ENCODE measurements around the gene CFAP92. TPM values are rescaled to one million over a fixed set of nuclear protein-coding genes. Genes with fewer than 3 reads are reported as not detected.
"Not testable (repeated sequence)": the region's sequence is repeated elsewhere in the genome, so short reads cannot be mapped to it uniquely, and the experiment has no call there.

Gene CFAP92
- polyA plus RNA-seq, 3 donors, result 0.95 to 1.9 (median 1.6) TPM

GRCh38 chr3:128965818-128966217 is 28.1 kb downstream of the CFAP92 start:
- DNase-seq (ENCODE audit: extremely low read depth in 1 of 11, low read depth in 9 of 11, low spot score in 4 of 11), result no peak

DNA sequence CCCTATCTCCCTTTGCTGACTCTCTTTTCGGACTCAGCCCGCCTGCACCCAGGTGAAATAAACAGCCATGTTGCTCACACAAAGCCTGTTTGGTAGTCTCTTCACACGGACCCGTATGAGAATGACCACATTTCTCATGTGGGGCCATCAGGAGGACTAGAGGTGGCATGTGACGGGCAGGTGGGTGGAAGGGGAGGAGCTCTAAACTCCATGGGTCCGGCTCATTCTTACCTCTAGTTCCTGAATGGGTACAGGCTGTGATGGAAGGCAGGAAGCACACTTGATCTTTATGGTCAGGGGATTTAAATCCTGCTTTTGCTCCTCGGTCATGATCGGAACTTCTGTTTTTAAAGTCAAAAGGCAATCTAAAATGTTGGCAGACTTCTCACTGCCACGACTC is 28.6 kb downstream of the CFAP92 start:
- no peak for DNase-seq (ENCODE audit: extremely low read depth in 1 of 11, low read depth in 9 of 11, low spot score in 4 of 11)

DNA sequence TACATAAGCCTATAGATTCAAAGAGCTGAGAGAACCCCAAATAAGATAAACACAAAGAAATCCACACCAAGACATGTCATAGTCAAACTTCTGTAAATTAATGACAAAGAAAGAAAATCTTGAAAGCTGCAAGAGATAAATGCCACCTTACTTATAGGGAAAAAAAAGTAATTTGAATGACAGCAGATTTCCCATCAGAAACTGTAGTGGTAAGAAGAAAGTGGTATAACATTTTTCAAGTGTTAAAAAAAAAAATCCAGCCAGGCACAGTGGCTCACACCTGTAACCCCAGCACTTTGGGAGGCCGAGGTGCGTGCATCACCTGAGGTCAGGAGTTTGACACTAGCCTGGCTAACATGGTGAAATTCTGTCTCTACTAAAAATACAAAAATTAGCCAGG is 37.4 kb downstream of the CFAP92 start:
- no peak for DNase-seq (ENCODE audit: extremely low read depth in 1 of 11, low read depth in 9 of 11, low spot score in 4 of 11)

GRCh38 chr3:128950223-128950938 is 43.5 kb downstream of the CFAP92 start:
- peak in 1 of 11 donors; percentile 24 for DNase-seq (ENCODE audit: extremely low read depth in 1 of 11, low read depth in 9 of 11, low spot score in 4 of 11)

- no peak for DNase-seq (ENCODE audit: extremely low read depth in 1 of 11, low read depth in 9 of 11, low spot score in 4 of 11)
Observed at GRCh38 chr3:128949158-128949557, 44.7 kb downstream of the CFAP92 start.

- DNase-seq (ENCODE audit: extremely low read depth in 1 of 11, low read depth in 9 of 11, low spot score in 4 of 11), result no peak
Observed at GRCh38 chr3:128946411-128946810, 47.5 kb downstream of the CFAP92 start.

DNA sequence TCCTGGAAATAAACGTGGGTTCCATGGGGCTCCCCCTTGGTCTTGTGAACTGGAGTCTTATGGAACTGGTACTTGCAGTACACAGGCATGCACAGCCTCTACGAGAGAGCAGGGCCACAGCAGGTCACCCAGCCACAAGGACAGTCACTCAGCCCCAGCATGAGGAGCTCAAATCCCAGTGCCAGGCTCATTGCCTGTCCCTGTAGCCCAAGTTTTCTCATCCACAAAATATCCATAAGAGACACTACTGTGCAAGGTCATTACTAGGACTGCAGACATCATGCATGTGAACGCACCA is 48.0 kb downstream of the CFAP92 start:
- no peak for DNase-seq (ENCODE audit: extremely low read depth in 1 of 11, low read depth in 9 of 11, low spot score in 4 of 11)

DNA sequence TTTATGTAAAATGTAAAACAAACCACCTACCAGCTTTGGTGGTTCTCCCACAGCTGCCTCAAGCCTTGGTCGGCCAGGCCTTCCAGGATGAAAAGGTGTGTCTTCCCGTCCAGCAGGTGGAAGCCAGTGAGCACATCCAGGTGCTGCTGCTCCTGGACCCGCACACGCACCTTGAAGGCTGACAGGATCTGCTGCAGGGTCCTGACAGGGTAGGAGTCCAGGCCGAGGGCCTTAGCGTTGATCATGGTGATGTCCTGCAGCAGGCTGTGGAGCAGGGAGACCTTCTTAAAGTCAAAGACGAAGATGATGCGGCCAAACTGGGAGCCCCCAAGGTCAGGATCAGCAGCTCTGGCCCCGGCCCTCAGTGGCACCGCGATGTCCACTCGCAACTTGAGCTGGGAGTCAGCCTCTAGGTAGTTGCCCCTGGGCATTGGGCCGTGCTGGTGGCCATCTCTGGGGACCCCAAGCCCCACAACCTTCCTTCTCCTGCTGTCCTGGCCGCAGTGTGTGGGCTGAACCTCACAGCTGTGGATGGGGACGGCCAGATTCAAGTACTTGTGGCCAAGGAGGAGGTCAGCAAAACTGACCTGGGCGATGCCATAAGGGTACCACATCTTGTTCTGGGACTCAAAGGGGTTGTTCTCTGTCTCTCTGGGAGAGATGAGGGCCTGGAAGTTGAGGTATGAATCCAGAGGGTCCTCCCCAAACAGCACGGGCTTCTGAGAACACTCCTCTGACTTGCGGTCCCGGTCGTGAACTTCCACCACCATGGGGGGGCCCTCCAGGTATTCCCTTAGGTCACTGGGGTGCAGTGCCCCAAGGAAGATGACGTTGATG is 48.6 kb downstream of the CFAP92 start:
- no peak for DNase-seq (ENCODE audit: extremely low read depth in 1 of 11, low read depth in 9 of 11, low spot score in 4 of 11)

DNA sequence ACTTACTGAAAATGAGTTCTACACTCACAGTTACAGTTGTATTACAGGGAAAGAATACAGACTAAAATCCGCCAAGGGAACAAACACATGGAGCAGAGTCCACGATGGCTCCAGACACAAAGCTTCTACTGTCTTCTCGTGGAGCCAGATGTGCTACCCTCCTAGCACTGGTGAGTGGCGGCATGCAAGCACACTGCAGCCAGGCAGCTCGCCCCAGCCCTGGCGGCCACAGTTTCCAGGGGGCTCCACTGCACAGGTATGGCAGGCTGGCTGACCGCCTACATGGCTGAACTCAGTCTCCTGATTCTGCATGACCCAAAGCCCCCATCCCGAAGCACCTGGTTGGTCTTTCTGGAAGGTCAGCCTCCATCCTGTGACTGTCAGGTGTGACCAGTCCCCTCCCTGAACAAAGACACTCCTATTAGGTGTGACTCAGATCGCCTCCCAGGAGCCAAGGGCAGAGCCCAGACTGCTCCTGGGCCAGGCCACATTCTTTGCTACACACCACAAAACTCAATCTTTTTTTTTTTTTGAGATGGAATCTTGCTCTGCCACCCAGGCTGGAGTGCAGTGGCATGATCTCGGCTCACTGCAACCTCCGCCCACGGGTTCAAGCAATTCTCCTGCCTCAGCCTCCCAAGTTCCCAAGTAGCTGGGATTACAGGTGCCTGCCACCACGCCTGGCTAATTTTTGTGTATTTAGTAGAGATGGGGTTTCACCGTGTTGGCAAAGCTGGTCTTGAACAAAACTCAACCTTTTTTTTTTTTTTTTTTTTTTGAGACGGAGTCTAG is 51.5 kb downstream of the CFAP92 start:
- no peak for DNase-seq (ENCODE audit: extremely low read depth in 1 of 11, low read depth in 9 of 11, low spot score in 4 of 11)

DNA sequence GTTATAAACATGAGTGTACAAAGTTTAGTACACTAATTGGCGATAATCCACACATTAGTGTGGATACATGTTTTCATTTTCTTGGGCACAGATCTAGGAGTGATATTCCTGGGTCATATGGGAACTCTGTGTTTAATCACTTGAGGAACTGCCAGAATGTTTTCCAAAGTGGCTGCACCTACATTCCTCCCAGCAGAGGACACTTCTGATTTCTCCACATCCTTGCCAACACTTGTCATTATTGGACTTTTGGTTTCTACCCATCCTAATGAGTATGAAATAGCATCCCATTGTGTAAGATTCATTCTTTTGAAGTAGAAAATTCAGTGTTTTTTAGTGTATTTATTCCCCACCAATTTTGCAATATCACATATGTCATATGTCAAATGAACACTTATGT is 53.6 kb downstream of the CFAP92 start:
- DNase-seq (ENCODE audit: extremely low read depth in 1 of 11, low read depth in 9 of 11, low spot score in 4 of 11), result no peak

- DNase-seq (ENCODE audit: extremely low read depth in 1 of 11, low read depth in 9 of 11, low spot score in 4 of 11), result no peak
Observed at GRCh38 chr3:128936341-128936740, 57.5 kb downstream of the CFAP92 start.

GRCh38 chr3:128935922-128936321 is 58.0 kb downstream of the CFAP92 start:
- no peak for DNase-seq (ENCODE audit: extremely low read depth in 1 of 11, low read depth in 9 of 11, low spot score in 4 of 11)

- no peak for DNase-seq (ENCODE audit: extremely low read depth in 1 of 11, low read depth in 9 of 11, low spot score in 4 of 11)
Observed at GRCh38 chr3:128933922-128934253, 60.0 kb downstream of the CFAP92 start.

DNA sequence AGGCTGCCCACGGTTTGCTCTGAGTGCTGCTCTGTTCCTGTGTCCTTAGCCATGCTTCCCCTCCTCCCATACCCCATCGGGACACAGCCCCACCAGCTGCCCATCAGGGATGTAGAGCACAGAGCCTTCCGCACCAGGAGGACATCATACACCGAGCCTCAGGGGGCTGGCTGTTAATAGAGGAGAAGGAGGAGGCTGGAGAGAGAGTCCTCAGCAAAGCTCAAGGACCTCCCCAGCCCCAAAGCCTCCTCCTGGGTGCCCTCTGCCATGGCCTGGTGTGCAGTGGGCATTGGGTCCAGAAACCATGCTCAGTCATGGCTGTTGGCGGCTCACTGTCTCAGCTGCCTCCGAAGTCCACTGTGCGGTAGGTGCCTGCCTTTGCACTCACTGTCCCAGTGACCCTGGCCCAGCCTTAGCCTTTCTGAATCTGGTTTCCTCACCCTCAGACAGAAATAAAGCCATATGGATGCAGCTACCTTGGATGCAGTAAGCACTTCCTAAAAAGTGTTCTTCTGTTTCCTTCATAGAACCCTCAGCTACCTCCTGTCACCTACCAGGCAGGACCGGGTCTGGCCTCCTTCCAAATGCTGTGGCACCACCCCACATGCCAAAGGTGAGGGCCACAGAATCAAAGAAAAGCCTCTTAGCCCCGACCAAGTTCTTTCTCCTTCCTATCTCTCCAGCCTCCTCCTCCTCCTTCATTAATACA is 60.5 kb downstream of the CFAP92 start:
- DNase-seq (ENCODE audit: extremely low read depth in 1 of 11, low read depth in 9 of 11, low spot score in 4 of 11), result no peak

DNA sequence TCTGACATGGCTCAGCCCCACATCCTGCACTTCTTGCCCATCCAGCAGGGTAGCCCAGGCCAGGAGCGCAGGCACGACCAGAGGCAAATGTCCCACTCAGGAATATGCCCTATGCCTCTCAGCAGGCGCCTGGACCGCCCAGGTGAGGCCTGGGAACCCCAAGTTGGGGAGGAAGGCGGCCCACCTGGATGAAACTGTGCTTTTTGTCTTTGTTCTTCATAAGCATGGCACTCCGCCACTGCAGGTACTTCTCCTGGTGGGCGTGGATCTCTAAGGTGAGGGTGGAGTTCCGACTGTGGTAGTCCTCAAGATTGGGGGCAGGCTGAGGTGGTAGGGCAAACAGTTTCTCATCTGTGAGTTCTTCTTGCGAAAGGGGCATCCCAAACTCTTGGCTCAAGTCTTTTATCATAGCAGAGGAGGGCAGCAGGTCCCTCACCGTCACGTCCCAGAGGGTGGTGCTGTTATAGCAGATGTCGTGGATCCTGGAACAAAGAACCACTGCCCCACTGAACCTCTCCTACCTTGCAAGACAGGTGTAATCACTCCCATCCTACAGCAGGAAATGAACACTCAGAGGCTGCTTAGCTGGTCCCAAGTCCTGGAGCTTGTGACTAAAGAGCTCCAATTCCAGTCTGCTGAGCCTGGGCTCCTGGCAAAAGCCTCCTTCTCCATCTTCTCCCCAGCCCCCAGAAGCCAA is 61.2 kb downstream of the CFAP92 start:
- DNase-seq (ENCODE audit: extremely low read depth in 1 of 11, low read depth in 9 of 11, low spot score in 4 of 11), result no peak

GRCh38 chr3:128931046-128931445 is 62.8 kb downstream of the CFAP92 start:
- no peak for DNase-seq (ENCODE audit: extremely low read depth in 1 of 11, low read depth in 9 of 11, low spot score in 4 of 11)

GRCh38 chr3:128929364-128929763 is 64.5 kb downstream of the CFAP92 start:
- no peak for DNase-seq (ENCODE audit: extremely low read depth in 1 of 11, low read depth in 9 of 11, low spot score in 4 of 11)

GRCh38 chr3:128923986-128924385 is 69.9 kb downstream of the CFAP92 start:
- DNase-seq (ENCODE audit: extremely low read depth in 1 of 11, low read depth in 9 of 11, low spot score in 4 of 11), result not testable (repeated sequence)

- DNase-seq (ENCODE audit: extremely low read depth in 1 of 11, low read depth in 9 of 11, low spot score in 4 of 11), result no peak
Observed at GRCh38 chr3:128923576-128923975, 70.3 kb downstream of the CFAP92 start.
